HEK293T (cell line): ENCODE data around the gene APPBP2.

Experiments
- CTCF ChIA-PET: fragments of 350-600 bp; formaldehyde crosslinking; extraction: SDS; loops from one replicate; lab custom pipeline; 2021; ENCODE audit warnings: antibody characterized with exemption, inconsistent platforms; lab: Yijun Ruan, JAX
- POLR2A ChIA-PET: fragments of 350-600 bp; formaldehyde crosslinking; extraction: SDS; loops from one replicate; lab custom pipeline; 2020; ENCODE audit warnings: antibody characterized with exemption, inconsistent platforms; lab: Yijun Ruan, JAX
- DNase-seq: peaks from one replicate; pipeline ENCODE4 v3.0.0; 2012; ENCODE audit warnings: mixed read lengths; ENCODE audit errors: extremely low spot score
- ARNT ChIP-seq: fragments of 450-650 bp; IDR thresholded peaks from 2 replicates; pipeline ENCODE4 v1.6.1; 2017; ENCODE audit warnings: mild to moderate bottlenecking
- BHLHE40 ChIP-seq: fragments of 450-650 bp; IDR thresholded peaks from 2 replicates; pipeline ENCODE4 v1.6.1; 2016; ENCODE audit warnings: mild to moderate bottlenecking, moderate library complexity, borderline replicate concordance
- CTBP1 ChIP-seq: fragments of 450-650 bp; IDR thresholded peaks from 2 replicates; pipeline ENCODE4 v1.6.1; 2016; ENCODE audit warnings: borderline replicate concordance
- ELF4 ChIP-seq: fragments of 450-650 bp; IDR thresholded peaks from 2 replicates; pipeline ENCODE4 v1.6.1; 2017; ENCODE audit warnings: antibody characterized with exemption
- FOXA1 ChIP-seq: fragments of 450-650 bp; IDR thresholded peaks from 2 replicates; pipeline ENCODE4 v1.6.1; 2016; ENCODE audit warnings: mild to moderate bottlenecking
- FOXK2 ChIP-seq: fragments of 450-650 bp; IDR thresholded peaks from 2 replicates; pipeline ENCODE4 v1.6.1; 2016; ENCODE audit warnings: mild to moderate bottlenecking
- FOXM1 ChIP-seq: fragments of 450-650 bp; IDR thresholded peaks from 2 replicates; pipeline ENCODE4 v1.6.1; 2017; ENCODE audit warnings: mild to moderate bottlenecking, borderline replicate concordance
- HDGF ChIP-seq: fragments of 450-650 bp; IDR thresholded peaks from 2 replicates; pipeline ENCODE4 v1.6.1; 2017; ENCODE audit warnings: antibody characterized with exemption, borderline replicate concordance
- L3MBTL2 ChIP-seq: fragments of 450-650 bp; conservative IDR thresholded peaks from 2 replicates; pipeline ENCODE4 v1.6.1; 2016; ENCODE audit warnings: mild to moderate bottlenecking
- LEF1 ChIP-seq: fragments of 450-650 bp; IDR thresholded peaks from 2 replicates; pipeline ENCODE4 v1.6.1; 2017; ENCODE audit warnings: mild to moderate bottlenecking, borderline replicate concordance
- NFRKB ChIP-seq: fragments of 450-650 bp; IDR thresholded peaks from 2 replicates; pipeline ENCODE4 v1.6.1; 2016; ENCODE audit warnings: mild to moderate bottlenecking, moderate library complexity
- SP1 ChIP-seq: fragments of 450-650 bp; IDR thresholded peaks from 2 replicates; pipeline ENCODE4 v1.6.1; 2017
- SUZ12 ChIP-seq: fragments of 450-650 bp; IDR thresholded peaks from 2 replicates; pipeline ENCODE4 v1.6.1; 2016; ENCODE audit warnings: mild to moderate bottlenecking
- TARDBP ChIP-seq: fragments of 450-650 bp; IDR thresholded peaks from 2 replicates; pipeline ENCODE4 v1.6.1; 2016
- ZNF384 ChIP-seq: fragments of 450-650 bp; IDR thresholded peaks from 2 replicates; pipeline ENCODE4 v1.6.1; 2016
- TF ChIP-seq, protein P1 (sequence below): fragments of 450-650 bp; IDR thresholded peaks from 2 replicates; pipeline ENCODE4 v1.6.1; 2016

The APPBP2 gene

DNA sequence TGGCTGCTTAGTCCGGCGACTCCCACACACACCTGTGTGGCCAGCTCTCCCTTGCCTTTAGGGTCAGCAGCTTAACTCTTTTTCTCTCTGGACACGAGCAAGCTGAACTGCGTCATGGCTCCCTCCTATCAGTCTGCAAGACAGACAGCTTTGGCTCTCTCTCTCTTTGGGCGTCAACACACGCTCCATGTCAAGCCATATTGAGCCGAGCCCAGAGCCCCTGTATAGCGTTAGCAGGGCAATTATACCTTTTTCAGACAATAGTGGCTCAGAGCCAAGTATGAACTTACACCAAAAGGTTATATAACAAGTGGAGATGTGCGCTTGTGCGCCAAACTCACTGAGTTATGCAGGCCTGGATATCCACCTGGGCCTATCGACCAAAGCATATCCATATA is 34.8 kb upstream of the APPBP2 start:
- ChIA-PET CTCF (no interaction called here), POLR2A (no interaction called here)
- TF ChIP-seq FOXA1: no peak
- TF ChIP-seq, protein P1, sequence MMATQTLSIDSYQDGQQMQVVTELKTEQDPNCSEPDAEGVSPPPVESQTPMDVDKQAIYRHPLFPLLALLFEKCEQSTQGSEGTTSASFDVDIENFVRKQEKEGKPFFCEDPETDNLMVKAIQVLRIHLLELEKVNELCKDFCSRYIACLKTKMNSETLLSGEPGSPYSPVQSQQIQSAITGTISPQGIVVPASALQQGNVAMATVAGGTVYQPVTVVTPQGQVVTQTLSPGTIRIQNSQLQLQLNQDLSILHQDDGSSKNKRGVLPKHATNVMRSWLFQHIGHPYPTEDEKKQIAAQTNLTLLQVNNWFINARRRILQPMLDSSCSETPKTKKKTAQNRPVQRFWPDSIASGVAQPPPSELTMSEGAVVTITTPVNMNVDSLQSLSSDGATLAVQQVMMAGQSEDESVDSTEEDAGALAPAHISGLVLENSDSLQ: no peak
- TF ChIP-seq FOXK2: no peak
- no peak for TF ChIP-seq L3MBTL2
- DNase-seq: no peak

DNA sequence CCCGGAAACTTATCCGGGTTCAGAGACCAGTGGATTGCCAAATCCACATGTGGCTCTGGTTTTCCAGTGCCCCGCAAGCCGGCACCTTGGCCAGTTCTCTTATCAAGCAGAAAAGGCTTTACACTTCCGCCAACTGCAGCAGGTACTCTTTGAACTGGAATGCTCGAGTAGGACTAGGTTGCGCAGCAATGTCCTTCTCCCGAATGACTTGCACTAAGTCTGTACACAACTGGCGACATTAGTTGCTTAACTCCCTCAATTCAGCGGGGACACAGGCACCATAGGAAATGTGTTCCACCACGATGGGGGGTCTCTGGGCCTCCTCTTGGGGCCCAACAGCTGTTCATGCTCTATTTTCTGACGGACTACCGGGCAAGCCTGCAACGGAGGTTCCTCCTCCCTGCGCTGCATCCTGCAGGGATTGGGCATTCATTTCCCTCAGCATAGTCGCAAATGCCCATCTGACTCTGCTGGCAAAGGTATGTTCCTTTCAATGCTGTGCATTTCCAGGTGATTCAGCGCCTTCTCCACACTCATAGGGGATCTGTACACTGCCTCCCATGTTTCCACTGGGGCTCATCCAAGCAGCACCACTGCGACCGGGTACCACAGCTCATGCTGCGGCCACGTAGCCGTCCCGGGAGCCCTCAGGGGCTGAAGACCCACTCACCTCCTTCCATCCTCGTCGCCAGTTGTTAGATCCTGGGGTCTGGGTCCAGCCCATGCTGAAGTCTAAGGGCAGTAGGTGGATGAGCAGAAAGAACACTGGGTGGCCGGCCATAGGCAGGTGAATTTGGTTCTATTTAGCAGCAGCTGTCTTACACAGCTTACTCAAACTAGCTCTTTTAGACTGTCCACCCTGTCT is 34.2 kb upstream of the APPBP2 start:
- CTCF ChIA-PET: no interaction called here

DNA sequence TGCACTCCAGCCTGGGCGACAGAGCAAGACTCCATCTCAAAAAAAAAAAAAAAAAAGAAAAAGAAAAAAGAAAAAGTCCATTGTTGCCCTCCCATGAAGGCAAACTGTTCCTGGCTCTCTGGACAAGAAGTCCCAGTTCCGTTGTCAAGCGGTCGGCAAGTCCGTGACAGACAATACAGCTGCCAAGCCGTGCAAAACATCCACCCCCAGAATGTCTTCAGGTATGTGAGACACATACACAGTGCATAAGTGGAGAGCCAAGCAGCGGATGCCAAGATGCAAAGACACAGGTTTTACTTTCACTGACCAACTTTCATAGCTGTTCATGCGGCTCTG is 33.6 kb upstream of the APPBP2 start:
- CTCF ChIA-PET: no interaction called here
- DNase-seq: no peak
- TF ChIP-seq ZNF384 (no peak), NFRKB (no peak), SUZ12 (no peak), TARDBP (no peak), HDGF (no peak), FOXK2 (no peak), FOXM1 (no peak), FOXA1 (no peak), BHLHE40 (no peak), ELF4 (no peak), ARNT (no peak), CTBP1 (no peak), SP1 (no peak), L3MBTL2 (no peak), LEF1 (no peak)
- TF ChIP-seq, protein P1: no peak
- POLR2A ChIA-PET: no interaction called here

More for the DNA sequence above, 34.2 kb upstream of the APPBP2 start:
- no peak for DNase-seq
- POLR2A ChIA-PET: no interaction called here
- TF ChIP-seq, protein P1: no peak
- TF ChIP-seq FOXM1: no peak
- no peak for TF ChIP-seq SUZ12
- no peak for TF ChIP-seq L3MBTL2
- TF ChIP-seq TARDBP: no peak
- TF ChIP-seq SP1: no peak
- TF ChIP-seq CTBP1: no peak
- no peak for TF ChIP-seq LEF1
- TF ChIP-seq FOXK2: no peak
- no peak for TF ChIP-seq BHLHE40
- TF ChIP-seq ZNF384: no peak
- TF ChIP-seq HDGF: no peak
- no peak for TF ChIP-seq ELF4
- no peak for TF ChIP-seq FOXA1
- TF ChIP-seq NFRKB: no peak
- no peak for TF ChIP-seq ARNT

DNA sequence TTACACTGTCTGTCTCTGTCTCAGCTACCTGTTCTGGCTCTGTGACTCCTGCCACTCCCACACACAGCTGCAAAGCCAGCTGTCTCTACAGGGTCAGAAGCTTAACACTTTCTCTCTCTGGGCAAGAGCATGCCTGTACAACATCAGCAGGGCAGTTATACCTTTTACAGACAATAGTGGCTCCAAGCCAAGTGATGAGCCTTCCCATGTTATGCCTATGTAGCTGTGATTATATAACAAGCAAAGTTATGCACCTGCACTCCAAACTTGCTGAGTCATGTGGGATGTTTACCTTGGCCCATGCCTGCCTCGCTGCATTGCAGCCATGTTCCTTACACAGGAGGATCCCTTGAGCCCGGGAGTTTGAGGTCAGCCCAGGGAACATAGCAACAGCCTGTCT is 31.8 kb upstream of the APPBP2 start:
- TF ChIP-seq SP1: no peak
- no peak for TF ChIP-seq CTBP1
- no peak for TF ChIP-seq TARDBP
- no peak for TF ChIP-seq LEF1
- TF ChIP-seq SUZ12: no peak
- TF ChIP-seq ELF4: no peak
- TF ChIP-seq ZNF384: no peak
- TF ChIP-seq NFRKB: no peak
- no peak for TF ChIP-seq BHLHE40
- TF ChIP-seq, protein P1: no peak
- TF ChIP-seq ARNT: no peak
- TF ChIP-seq FOXM1: no peak
- no peak for TF ChIP-seq HDGF
- TF ChIP-seq L3MBTL2: no peak
- TF ChIP-seq FOXK2: no peak
- TF ChIP-seq FOXA1: no peak
- ChIA-PET POLR2A (no interaction called here), CTCF (interaction anchor here (0.6 to 1.0 kb wide), 2 partner anchors 12 to 80 kb away, joined by 3 read pairs; no protein-coding TSS in a partner anchor)

DNA sequence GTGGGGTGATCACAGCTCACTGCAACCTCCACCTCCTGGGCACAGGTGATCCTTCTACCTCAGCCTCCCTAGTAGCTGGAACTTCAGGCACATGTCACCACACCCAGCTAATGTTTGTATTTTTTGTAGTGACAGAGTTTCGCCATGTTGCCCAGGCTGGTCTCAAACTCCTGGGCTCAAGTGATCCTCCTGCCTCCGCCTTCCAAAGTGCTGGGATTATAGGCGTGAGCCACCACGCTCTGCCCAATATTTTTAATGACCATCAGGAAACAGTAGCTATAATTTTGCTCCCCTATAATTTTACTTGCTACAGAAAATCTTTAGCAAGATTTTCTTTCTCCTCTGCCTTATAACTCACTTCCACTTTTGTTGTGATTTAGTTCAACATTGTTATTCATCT is 29.7 kb upstream of the APPBP2 start:
- no peak for TF ChIP-seq CTBP1
- no peak for TF ChIP-seq ARNT
- TF ChIP-seq FOXK2: no peak
- no peak for TF ChIP-seq SP1
- no peak for TF ChIP-seq LEF1
- TF ChIP-seq FOXA1: no peak
- no peak for TF ChIP-seq ELF4
- TF ChIP-seq HDGF: no peak
- TF ChIP-seq TARDBP: no peak
- no peak for TF ChIP-seq L3MBTL2
- TF ChIP-seq SUZ12: no peak
- TF ChIP-seq, protein P1: no peak
- TF ChIP-seq NFRKB: no peak
- no peak for TF ChIP-seq BHLHE40
- no peak for TF ChIP-seq FOXM1
- no peak for DNase-seq
- CTCF ChIA-PET: no interaction called here
- POLR2A ChIA-PET: no interaction called here

More for the DNA sequence above, 31.8 kb upstream of the APPBP2 start:
- no peak for DNase-seq
